Stimulated activated naive CD4-positive, alpha-beta T cell treated with Interleukin-2 at 50 U/mL for 16 hours (primary cell): ENCODE results near the gene IDH2.
A peak's percentile ranks its signal among the peaks of the same experiment; 100 is the strongest.
"Not testable (repeated sequence)": the region's sequence is repeated elsewhere in the genome, so short reads cannot be mapped to it uniquely, and the experiment has no call there.

Source experiments
- DNase-seq: peaks from one replicate; lab custom pipeline; 2025; lab: John Stamatoyannopoulos, UW

Gene IDH2

DNA sequence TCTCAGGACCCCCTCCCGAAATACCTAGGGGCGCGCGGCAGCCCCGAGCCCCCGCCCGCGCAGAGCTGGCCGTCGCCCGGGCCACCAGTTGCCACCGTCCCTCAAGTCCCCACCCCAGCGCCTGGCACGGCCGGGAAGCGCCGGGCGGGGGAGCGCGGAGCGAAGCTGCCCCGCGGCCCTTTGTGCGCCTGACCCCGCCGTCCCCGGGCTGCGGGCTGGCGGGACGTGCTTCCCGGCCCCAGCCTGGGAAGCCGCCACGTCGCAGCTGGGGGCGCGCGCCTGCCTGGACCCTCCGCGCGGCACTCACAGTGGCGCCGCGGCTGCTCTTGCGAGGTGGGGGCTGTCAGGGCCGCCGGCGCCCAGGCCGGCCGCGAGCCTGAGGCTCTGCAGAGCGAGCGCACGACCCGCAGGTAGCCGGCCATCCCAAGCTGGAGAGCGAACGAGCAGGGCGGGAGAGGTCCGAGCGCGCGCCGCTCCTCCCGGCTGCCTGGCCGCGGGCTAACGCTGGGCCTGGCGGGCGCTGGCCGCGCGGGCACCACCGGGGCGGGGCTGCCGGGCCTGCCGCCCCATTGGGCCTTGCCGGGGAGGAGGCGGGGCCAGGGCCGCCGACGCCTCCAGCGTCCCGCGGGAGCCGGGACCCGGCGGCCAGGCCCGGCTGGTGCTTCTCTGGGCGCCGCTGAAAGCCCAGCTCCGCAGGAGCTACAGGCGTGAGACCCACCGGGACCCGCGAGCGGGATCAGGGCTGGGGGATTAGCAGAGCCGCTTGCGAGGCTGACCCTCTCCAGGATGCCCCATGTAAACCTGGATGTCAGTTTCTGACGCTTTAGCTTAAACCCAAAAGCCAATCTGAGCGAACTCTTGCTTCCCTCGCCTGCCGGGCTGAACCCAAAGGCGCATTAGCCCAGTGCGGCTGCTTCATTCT is at the start of gene IDH2:
TSS of gene IDH2 (minus strand) at position 500 of the 922 bp plus-strand sequence. CDS start at position 422, 78 bp downstream.
- peak; percentile 60 for DNase-seq

DNA sequence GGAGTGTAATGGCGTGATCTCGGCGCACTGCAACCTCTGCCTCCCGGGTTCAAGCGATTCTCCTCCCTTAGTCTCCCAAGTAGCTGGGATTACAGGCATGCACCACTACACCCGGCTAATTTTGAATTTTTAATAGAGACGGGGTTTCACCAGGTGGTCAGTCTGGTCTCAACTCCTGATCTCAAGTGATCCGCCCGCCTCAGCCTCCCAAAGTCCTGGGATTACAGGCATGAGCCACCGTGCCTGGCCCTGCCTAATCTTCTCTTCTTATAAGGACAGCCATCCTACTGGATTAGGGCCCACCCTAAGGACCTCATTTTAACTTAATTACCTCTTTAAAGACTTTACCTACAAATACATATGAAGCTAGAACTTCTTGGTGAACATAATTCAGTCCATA is 48.3 kb upstream of the IDH2 start:
- not testable (repeated sequence) for DNase-seq

GRCh38 chr15:90149609-90150340 is 47.5 kb upstream of the IDH2 start:
- no peak for DNase-seq

GRCh38 chr15:90146198-90146761 is 44.0 kb upstream of the IDH2 start:
- not testable (repeated sequence) for DNase-seq

DNA sequence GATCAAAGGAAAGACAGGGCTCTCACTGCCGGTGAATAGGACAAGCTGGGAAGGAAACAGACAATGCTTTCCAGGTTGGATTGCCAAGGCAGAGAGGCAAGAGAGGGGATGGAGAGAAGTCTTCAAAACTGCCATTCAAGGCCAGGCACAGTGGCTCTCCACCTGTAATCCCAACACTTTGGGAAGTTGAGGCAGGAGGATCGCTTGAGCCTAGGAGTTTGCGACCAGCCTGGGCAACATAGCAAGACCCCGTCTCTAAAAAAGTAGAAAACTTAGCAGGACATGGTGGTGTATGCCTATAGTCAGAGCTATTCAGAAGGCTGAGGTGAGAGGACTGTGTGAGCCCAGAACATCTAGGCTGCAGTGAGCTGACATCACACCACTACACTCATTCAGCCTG is 43.5 kb upstream of the IDH2 start:
- no peak for DNase-seq

DNA sequence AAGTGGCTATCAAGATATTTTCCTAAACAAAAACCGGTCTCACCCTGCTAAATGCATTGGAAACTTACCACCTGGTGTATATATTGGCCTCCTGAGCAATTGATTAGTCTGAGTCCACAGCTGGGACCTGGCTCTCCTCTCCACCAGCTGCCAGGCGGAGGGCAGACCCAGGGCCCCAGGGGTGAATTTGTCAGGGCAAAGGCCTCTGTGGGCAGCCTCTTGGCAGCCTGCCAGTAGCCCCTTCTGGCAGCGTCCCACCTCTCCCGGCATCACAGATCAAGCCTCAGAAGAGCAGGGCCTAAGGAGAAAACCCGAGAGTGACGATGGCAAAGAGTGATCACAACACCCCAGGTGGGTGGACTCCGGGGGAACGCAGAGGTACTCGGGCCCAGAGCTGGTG is 43.0 kb upstream of the IDH2 start:
- DNase-seq: no peak

- DNase-seq: peak; percentile 32
These were observed 40.9 kb upstream of the IDH2 start for GRCh38 chr15:90143166-90143655.

DNA sequence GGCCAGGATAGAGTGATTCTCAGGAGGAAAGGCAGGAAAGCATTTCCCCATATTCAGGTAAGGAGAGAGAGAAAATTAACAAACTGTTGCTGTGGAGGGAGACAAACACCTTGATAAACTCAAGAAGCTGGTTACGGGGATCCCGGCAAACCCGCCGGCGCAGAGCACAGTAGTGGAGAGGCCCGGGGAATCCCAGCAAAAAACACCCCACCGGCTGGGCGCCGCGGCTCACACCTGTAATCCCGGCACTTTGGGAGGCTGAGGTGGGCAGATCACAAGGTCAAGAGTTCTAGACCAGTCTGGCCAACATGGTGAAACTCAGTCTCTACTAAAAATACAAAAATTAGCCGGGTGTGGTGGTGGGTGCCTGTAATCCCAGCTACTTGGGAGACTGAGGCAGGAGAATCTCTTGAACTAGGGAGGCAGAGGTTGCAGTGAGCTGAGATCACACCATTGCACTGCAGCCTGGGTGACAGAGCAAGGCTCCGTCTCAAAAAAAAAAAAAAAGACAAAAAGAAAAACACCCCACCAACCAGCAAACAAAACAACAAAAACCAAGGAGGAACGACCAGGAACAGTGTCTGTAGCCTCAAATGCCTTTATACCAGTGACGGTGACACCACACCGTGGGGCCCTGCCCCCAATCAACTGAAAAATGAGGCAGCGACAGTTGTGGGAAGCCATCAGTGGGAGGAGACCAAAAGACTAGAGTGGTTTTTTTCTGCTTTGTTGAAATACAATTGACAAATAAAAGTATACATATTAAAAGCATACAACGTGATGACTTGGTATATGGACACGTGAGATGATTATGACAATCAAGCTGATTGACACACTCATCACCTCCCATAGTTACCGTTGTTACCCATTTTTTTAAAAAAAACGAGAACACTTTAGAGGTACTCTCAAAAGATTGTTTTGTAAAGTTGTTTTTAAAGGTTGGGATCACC is 40.2 kb upstream of the IDH2 start:
- DNase-seq: peak; percentile 20

DNA sequence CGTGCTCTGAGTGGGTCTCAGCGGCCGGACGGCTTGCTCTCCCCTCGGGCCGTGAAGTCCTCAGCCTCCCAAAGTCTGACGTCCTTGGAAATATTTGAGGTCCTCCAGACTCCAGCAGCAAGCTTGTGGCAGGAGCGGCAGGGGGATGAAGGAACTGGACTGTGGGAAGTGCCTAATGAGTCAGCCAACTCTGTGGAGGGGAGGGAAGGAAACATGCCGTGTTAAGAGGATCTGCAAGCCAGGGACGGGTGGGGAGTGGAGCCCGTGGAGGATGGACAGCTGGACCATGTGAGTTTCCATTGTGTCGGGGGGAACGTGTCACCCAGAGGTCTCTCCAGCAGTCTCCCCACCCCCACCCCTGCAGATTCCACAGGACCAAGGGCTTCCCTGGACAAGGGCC is 39.4 kb upstream of the IDH2 start:
- no peak for DNase-seq

DNA sequence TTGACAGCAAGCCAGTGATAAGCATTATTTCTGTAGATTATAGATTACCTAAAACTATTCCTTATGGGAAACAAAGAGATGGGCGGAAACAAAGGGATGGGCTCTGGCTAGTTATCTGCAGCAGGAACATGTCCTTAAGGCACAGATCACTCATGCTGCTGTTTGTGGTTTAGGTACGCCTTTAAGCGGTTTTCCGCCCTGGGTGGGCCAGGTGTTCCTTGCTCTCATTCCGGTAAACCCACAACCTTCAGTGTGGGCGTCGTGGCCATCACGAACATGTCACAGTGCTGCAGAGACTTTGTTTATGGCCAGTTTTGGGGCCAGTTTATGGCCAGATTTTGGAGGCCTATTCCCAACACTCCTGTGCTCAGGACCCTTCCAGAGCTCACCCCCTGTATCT is 37.3 kb upstream of the IDH2 start:
- DNase-seq: peak; percentile 27

GRCh38 chr15:90138071-90138833 is 36.0 kb upstream of the IDH2 start:
- no peak for DNase-seq

GRCh38 chr15:90132437-90132836 is 30.2 kb upstream of the IDH2 start:
- no peak for DNase-seq

DNA sequence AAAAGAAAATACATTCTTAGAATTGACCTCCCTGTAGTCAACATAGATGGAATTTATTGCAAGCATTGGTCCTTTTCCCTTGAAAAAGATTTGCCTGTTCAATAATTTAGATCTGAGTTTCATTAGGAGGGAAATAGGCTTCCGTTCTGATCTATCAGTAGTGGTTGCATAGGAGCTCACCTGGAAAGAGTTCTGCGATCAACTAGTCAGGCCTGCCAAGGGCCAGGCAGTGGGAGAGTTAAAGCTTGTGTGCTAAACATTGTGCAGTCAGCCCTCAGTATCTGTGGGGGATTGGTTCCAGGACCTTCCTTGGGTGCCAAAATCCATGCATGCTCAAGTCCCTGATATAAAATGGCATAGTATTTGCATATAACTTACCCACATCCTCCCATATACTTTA is 29.6 kb upstream of the IDH2 start:
- DNase-seq: no peak

GRCh38 chr15:90130291-90130690 is 28.0 kb upstream of the IDH2 start:
- no peak for DNase-seq

- no peak for DNase-seq
These were observed 24.5 kb upstream of the IDH2 start for GRCh38 chr15:90126596-90127435.

GRCh38 chr15:90126022-90126421 is 23.8 kb upstream of the IDH2 start:
- no peak for DNase-seq

DNA sequence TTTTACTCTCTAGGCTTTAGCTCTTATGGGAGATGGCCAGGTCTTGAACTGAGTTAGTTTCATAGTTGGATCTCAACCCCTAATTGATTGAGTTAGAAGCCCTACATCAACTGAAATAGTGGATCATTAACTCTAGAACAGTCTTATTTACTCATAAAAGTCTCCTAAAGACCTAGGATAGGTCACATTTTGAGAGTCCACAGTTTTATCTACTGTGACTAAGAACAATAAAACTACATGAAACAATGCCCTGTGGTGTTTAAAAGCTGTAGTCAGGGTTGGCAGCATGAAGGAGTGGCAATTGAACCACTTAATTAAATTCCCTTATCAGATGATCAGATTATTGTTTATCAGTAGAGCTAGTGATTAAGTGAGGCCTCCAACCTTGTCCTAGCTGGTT is 22.2 kb upstream of the IDH2 start:
- DNase-seq: no peak

GRCh38 chr15:90121086-90121485 is 18.8 kb upstream of the IDH2 start:
- no peak for DNase-seq

DNA sequence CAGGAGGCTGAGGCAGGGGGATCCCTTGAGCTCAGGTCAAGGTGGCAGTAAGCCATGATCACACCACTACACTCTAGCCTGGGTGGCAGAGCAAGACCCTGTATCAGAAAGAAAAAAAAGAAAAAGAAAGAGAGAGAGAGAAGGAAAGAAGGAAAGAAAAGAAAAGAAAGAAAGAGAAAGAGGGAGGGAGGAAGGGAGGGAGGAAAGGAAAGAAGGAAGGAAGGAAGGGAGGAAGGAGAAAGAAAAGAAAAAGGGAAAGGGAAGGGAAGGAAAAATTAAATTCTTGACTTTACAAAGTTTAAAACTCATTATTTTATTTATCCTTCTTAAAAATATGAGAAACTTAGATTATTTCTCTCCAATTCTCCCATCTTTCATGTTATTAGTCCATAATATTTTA is 17.1 kb upstream of the IDH2 start:
- DNase-seq: no peak

- no peak for DNase-seq
These were observed 13.5 kb upstream of the IDH2 start for GRCh38 chr15:90115783-90116182.
